Right ventricle myocardium superior (tissue), 1 donor: ENCODE measurements around the gene ARHGEF37. TPM values are rescaled to one million over a fixed set of nuclear protein-coding genes. Genes with fewer than 3 reads are reported as not detected.
A peak's percentile ranks its signal among the peaks of the same experiment; 100 is the strongest.
"Not testable (repeated sequence)": the region's sequence is repeated elsewhere in the genome, so short reads cannot be mapped to it uniquely, and the experiment has no call there.

Source experiments
- ATAC-seq: fragments of 200-7000 bp; cut with Tn5 transposase; one replicate; pipeline ENCODE4 v1.9.1; 2020; ENCODE audit warnings: mild to moderate bottlenecking; ENCODE audit not compliant: poor library complexity
- DNase-seq: peaks from one replicate; pipeline ENCODE4 v3.0.0-alpha.2; 2020
- intact Hi-C: fragments of 100-400 bp; cut with DNase I; formaldehyde crosslinking; loops from one replicate; pipeline ENCODE4 v1.11.2; 2022
- total RNA-seq: library from RNA; stranded (reverse); fragmentation: NEBNext Ultra II Directional; extraction: Animal tissue kit (Norgen Biotek cat#: 25700); gene quantifications from one replicate; pipeline ENCODE4 v1.2.1, GENCODE V29; 2021
- donor health status: DM: no; HTN: yes; CAD: no; lungs with severe emphysema.

The ARHGEF37 gene
- total RNA-seq, 1 donor from 2014 or later: 32.9 TPM

DNA sequence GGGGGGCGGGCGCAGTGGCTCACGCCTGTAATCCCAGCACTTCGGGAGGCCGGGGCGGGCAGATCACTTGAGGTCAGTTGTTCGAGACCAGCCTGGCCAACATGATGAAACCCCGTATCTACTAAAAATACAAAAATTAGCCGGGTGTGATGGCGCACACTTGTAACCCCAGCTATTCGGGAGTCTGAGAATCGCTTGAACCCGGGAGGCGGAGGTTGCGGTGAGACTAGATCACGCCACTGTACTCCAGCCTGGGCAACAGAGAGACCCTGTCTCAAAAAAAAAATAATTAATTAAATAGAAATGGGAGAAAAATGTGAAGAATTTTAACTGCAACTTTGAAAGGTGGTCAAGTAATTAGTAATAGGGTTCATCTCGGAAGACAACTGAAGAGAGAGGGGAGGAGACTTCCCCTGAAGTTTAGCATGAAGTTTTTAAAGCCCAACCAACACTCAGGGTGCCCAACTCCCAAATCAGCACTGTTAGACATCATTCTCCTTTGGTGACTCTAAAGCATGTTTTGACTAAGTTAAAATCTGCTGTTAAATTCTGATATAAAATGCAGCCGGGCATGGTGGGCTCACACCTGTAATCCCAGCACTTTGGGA, 28.6 kb upstream of the ARHGEF37 start:
- intact Hi-C loops: no loop called here
- ATAC-seq (no peak), DNase-seq (no peak)

DNA sequence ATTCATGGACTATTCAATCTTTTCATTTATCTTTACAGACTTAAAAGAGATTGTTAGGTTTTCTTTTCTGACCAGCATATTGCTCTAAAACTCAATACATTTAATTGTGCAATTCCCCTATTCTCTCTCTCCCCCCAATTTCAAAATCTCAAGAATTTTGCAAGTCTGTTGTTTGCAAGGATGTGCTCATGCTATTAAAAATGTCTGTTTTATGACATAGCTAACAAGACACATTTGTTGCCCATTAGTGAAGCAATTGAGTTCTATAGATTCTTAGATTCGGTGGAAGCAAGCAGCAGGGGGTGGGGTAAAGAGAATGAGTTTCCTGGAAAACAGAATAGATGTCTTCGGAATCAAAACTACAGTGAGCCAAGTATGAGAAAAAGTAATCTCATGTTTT, 21.6 kb upstream of the ARHGEF37 start:
- ATAC-seq (no peak), DNase-seq (no peak)
- intact Hi-C loops: loop anchor here (5.0 kb wide), 1 partner anchor 177 kb away; no protein-coding TSS in a partner anchor

DNA sequence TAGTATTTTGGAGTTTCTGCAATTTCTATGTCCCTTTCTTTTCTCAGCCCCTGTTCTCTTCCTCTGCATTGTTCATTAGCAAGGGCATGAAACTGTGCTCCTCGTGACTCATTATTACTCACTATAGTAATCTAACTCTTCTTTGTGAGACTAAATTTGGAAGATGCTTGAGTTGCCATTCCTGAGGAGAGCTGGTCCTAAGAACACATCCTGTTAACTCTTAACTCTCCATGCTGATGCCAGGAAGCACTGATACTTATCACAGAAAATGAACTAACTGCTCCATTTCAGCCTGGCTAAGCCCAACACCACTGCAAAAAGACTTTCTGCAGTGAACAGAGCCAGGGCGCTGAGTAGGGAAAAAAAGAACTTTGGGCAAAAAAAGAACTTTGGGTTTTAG, 19.4 kb upstream of the ARHGEF37 start:
- intact Hi-C loops: loop anchor here (5.0 kb wide), 1 partner anchor 180 kb away; no protein-coding TSS in a partner anchor
- ATAC-seq: peak; percentile 89
- DNase-seq: no peak

DNA sequence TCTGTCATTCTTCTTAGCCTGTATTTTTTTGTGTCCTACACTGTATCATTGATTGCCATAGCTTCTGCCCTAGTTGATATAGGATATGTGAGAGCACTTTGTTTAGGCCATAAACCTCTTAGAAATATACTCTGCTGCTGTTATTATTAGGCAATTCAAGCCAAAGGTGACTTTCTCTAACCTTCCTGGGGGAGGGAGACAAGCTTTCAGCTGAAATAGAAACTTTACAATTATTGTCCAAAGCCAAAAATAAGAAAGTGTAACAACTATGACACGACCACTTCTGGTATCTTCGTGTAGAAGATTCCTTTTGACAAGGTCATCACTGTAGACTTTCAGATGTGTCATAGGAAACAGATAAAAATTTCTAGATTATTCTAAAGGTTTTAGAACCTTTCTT, 17.8 kb upstream of the ARHGEF37 start:
- no peak for DNase-seq
- no peak for ATAC-seq
- intact Hi-C loops: loop anchor here (5.0 kb wide), 1 partner anchor 181 kb away; no protein-coding TSS in a partner anchor

DNA sequence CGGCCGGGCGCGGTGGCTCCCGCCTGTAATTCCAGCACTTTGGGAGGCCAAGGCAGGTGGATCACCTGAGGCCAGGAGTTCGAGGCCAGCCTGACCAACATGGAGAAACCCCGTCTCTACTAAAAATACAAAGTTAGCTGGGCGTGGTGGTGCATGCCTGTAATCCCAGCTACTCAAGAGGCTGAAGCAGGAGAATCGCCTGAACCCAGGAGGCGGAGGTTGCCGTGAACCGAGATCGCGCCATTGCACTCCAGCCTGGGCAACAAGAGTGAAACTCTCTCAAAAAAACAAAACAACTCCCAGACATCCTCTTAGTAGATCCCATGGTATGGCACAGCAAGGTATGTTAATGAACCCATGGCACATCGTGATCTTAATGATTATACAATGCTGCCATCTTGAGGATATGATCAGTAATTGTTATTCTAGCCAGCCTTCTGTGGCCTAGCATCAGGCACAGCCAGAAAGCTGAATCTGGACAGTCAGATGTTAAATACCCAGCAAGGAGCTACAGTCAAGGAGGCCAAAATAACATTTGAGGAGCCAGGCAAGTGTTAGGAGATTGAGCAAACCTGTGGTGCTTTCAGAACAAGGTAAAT, 16.7 kb upstream of the ARHGEF37 start:
- DNase-seq: not testable (repeated sequence)
- intact Hi-C loops: loop anchor here (5.0 kb wide), 2 partner anchors 122 to 182 kb away; no protein-coding TSS in a partner anchor
- ATAC-seq: peak; percentile 86

DNA sequence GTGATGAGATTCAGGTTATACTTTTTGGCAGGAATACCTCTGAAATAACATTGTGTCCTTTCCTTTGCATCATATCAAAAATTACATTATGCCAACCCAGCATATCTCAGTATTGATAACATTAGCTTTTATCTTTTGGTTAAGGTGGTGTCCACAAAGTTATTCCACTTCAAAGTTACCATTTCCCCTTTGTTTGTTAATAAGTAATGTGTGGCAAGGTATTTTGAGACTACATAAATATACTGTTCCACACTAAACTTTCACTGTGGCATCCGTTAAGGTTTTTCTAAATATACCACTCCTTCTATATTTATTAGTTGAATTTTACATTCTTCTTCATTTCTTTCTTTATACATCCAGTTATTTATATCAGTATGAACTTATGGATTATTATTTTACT, 14.1 kb upstream of the ARHGEF37 start:
- intact Hi-C loops: loop anchor here (5.0 kb wide), 1 partner anchor 125 kb away; no protein-coding TSS in a partner anchor
- no peak for DNase-seq
- no peak for ATAC-seq

DNA sequence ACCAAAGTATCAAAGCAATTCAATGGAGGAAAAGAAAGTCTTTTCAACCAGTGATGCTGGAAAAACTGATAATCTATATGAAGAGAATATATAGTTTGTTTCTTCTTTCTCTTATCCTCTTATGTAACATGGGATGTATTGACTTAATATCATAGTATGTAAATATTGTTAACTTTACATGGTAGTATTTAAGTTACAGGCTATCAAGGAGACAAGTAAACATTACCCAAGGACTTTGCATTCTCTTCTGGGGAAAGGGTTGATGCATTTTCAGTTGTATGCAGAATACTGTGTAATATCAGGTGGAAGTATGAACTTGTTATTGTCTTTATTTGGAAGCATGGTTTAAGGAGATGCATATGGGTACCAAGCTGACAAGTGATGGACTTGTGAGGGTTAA, 9.1 kb upstream of the ARHGEF37 start:
- ATAC-seq: no peak
- intact Hi-C loops: no loop called here

DNA sequence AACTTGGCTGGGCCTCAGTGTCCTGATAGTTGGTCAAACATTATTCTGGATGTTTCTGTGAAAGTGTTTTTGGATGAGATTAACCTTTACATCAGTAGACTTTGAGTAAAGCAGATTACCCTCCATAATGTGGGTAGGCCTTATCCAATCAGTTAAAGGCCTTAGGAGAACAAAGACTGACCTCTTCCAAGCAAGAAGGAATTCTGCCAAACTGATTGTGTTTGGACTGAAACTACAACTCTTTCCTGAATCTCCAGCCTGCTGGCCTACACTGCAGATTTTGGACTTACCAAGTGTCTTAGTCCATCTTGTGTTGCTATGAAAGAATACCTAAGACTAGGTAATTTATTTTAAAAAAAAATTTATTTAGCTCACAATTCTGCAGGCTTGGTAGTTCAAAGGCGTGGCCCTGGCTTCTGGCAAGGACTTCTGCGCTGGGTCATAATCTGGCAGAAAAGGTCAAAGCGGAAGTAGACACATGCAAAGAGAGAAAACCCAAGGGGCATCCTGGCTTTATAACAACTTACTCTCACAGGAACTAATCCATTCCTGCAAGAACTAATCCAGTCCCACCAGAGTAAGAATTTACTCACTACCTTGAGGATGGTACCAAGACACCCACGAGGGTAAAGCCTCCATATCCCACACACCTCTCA, 8.6 kb upstream of the ARHGEF37 start:
- ATAC-seq (peak; percentile 22), DNase-seq (no peak)
- intact Hi-C loops: no loop called here

More for the DNA sequence above, 9.1 kb upstream of the ARHGEF37 start:
- DNase-seq: no peak

DNA sequence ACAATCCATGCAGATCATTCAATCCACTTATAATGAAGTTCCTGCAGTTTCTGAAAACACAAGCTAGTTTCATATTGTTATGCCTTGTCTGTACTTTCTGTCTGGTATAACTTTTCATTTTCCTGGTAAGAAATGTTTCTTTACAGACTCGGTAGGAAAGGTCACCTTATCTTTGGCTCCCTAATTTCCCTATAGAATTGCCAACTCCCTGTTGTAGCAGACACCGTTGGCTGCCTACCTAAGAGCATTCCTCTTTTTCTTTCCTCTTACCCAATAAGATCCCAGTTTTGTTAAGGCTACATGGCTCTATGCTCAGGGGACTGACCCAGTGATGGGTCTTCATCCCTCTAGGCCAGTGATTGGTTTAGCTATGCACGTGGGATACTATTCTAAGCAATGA, 6.2 kb upstream of the ARHGEF37 start:
- intact Hi-C loops: loop anchor here (5.0 kb wide), 1 partner anchor 213 kb away; no protein-coding TSS in a partner anchor
- ATAC-seq (no peak), DNase-seq (no peak)

DNA sequence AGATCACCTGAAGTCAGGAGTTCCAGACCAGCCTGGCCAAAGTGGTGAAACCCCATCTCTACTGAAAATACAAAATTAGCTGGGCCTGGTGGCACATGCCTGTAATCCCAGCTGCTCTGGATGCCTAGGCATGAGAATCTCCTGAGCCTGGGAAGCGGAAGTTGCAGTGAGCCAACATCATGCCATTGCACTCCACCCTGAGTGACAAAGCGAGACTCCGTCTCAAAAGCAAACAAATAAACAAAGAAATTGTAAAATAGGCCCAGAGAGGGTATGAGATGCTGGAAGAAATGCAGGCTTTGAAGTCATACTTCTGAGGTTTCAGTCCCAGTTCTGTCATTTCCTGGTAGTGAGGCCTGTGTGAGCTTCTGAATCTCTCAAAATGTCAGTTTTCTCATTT, 5.3 kb upstream of the ARHGEF37 start:
- intact Hi-C loops: loop anchor here (5.0 kb wide), 1 partner anchor 214 kb away; no protein-coding TSS in a partner anchor
- no peak for ATAC-seq

DNA sequence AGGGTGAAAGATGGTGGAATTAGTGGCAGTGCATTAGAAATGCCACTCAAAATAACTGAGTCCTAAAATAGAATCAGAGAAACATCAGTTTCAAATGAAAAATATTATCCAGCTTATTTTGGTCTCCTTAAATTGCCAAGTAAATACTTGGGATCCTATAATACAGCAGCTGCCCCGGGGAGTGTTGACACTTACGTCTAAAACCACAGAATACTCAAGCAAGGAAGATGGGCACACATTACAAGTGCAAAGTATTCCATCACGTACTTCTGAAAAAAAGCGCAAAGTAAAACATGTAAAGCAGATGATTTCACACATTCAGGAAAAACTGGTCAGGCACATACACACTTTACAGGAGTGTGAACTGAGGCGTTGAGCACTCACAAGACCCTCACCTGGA, 2.4 kb upstream of the ARHGEF37 start:
- DNase-seq (no peak), ATAC-seq (no peak)
- intact Hi-C loops: loop anchor here (5.0 kb wide), 1 partner anchor 217 kb away; no protein-coding TSS in a partner anchor

More for the DNA sequence above, 5.3 kb upstream of the ARHGEF37 start:
- no peak for DNase-seq

DNA sequence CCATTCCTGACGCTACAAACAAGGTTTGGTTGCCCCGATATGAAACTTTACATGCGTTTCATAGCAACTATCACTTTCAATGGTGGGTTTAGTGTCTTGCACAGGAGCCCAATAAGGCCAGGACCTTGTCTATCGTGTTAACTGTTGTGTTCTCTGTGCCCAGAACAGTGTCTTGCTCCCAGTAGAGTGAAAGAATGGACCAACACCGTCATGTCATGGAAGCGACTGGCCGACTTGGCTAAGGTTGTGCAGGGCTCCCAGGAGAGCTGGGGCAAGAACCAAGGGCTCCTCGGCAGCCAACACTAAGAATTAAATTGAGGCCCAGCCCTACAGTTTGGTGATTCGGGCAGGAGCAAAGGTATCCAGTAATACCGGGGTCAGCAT, 498 bp upstream of the ARHGEF37 start:
- DNase-seq: no peak
- intact Hi-C loops: no loop called here
- peak; percentile 49 for ATAC-seq

DNA sequence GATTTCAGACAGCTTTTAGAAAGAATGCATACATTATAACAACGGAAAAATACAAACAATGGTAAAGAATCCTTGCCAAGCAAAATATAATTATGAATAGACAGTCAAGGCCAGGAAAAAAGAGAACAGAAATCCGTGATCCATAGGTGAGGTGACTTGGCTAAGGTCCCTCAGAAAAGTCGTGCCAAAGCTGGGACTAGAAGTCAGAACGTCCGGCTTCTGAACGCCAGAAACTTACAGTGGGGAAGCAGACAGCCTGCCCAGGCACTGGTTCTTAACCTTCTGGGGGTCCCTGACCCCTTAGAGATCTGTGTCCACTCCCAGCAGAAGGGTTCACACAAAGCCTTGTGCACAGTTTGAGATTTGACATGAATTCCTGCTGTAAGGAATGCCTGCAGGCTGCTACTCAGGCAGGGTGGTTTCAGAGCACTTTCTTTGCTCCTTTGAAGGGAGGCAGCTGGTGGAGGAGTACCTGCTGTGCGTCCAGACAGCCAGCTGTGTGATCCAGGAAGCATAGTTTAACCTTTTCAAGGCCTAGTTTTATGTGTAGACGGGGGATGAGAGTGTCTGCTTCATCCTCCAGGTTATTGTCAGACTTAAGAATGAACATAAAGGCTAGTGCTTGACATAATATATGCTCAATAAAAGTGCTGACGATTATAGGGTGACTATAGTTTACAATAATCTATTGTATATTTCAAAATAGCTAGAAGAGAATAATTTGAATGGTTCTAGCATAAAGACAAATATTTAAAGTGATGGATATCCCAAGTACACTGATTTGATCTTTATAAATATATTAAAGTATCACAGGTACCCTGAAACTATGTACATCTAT, 852 bp downstream of the ARHGEF37 start:
- intact Hi-C loops: no loop called here
- peak; percentile 38 for ATAC-seq
- DNase-seq: no peak

DNA sequence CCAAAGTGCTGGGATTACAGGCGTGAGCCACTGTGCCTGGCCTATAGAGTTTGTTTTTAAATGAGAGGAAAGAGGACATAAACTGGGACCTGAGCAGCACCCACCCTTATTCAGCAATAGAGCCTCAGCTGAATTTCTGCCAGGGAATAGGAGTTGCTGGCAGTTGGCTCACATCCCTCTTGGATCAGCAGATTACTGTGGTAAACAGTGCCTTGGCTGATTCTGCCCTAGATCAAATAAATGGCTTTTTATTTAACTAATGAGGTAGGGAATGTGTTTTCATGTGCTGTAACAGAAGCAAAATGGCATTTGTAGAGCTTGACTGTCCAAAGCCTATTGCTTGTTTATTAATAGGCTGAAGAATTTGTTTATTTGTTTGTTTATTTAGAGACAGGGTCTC, 2.1 kb downstream of the ARHGEF37 start:
- no peak for DNase-seq
- intact Hi-C loops: no loop called here
- peak; percentile 27 for ATAC-seq

DNA sequence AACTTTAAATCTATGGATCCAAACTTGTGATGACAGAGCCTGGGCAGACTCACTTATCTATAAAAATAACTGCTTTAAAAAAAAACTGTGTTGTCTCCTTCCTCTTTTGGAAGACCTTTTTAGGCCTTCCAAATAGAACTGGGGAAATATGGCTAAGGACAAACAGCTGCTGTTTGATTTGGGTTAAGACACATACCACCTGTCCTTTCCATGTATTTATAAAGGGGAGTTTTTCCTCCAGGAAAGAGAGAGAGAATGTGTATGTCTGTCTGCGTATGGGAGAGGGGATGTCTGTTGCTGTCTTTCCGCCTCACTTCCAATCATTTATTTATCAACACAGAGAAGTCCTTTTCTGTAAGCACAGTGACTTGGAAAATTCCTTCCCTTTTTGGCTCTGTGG, 2.8 kb downstream of the ARHGEF37 start:
- intact Hi-C loops: no loop called here

DNA sequence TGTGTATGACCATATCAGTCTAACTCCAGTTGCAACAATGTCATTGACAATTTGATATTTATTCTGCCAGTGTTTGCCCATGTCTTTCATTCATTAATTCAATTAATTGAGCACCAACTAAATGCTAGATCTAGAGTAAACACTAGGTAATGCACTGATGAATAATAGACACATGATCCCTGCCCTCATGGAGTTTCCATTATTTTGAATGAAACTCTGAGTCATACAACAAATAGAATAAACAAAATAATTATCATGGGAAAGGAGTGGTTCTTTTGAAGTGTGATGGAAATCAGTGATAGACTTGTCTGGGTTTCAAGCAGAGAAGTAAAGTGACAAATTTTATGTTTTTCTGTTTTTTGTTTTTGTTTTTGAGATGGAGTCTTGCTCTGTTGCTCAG, 4.6 kb downstream of the ARHGEF37 start:
- DNase-seq (no peak), ATAC-seq (no peak)
- intact Hi-C loops: no loop called here

More for the DNA sequence above, 2.8 kb downstream of the ARHGEF37 start:
- DNase-seq (no peak), ATAC-seq (no peak)

DNA sequence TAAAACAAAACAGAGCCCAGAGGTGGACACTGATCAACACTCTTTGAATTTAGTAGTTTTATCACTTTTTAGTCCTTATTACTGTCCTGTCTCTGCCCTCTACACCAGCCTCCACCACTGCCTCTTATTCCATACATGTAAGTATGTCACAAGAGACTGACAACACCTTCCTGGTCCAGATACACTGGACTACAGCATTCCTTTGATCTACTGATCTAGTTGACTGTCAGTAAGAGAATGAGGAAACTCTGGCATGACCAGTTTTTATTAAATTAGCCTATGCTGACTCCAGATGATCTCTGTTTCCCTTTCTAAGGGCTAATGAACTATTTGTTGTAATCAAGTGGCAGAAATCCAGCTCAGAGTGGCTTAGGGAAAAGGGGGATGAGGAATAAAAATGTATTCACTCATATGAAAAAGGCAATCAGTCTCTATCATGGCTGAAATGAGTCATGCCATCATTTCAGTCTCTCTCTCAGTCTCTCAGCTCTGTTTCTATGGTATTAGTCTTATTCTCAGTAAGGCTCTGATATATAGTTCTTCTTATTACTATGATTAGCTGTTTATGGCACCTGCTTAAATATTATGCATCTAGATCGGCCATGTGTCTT, 5.5 kb downstream of the ARHGEF37 start:
- ATAC-seq (no peak), DNase-seq (no peak)
- intact Hi-C loops: no loop called here

DNA sequence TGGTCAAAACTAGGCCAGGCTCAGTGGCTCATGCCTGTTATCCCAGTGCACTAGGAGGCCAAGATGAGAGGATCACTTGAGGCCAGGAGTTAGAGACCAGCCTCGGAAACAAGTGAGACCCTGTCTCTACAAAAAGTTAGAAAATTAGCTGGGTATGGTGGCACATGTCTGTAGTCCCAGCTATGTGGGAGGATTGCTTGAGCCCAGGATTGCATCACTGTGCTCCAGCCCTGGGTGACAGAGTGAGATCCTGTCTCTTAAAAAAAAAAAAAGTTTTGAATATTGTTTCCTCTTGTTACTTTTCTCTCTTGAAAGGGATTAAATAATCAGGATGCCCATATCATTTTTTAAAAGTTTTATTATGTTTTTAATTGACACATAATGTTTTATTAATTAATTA, 7.6 kb downstream of the ARHGEF37 start:
- DNase-seq: no peak
- no peak for ATAC-seq
- intact Hi-C loops: no loop called here

DNA sequence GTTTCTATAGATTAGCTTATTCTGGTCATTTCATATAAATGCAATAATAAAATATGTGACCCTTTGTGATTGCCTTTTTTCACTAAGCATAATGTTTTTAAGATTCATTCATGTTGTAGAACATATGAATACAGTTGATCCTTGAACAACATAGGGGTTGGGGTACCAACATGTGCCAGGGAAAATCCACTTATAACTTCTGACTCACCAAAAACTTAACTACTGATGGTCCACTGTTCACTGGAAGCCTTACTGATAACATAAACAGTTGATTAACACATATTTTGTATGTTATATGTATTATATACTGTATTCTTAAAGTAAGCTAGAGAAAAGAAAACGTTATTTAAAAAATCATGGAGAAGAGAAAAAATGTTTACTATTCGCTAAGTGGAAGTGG, 12.1 kb downstream of the ARHGEF37 start:
- intact Hi-C loops: no loop called here
- DNase-seq: no peak
- ATAC-seq: no peak
